ENCODE data around the gene HASPIN.

Gene HASPIN

DNA sequence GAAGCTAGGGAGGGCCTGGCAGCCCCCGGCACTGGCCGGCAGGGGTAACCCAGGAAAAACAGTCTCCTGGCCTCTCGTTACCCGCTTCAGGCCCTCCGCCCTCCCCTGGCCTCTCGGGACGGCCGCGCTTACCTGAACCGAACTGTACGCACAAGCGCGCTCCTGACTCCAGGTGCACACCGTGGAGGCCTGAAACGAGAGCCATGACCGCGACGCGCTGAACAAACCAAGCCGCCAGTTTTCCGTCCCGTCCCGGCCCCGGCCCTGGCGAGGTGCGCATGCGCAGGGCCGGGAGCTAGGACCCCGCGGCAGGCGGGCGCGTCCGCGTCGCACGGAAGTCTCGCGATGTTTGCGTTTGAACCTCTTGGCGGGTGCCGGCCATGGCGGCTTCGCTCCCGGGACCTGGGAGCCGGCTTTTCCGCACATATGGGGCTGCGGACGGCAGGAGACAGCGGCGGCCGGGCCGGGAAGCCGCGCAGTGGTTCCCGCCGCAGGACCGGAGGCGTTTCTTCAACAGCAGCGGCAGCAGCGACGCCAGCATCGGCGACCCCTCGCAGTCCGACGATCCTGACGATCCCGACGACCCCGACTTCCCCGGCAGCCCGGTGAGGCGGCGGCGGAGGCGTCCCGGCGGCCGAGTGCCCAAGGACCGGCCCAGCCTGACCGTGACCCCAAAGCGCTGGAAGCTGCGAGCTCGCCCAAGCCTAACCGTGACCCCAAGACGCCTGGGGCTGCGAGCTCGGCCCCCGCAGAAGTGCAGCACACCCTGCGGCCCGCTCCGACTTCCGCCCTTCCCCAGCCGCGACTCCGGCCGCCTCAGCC lies at the start of gene HASPIN:
Gene HASPIN (plus strand): TSS at position 348 of the 822 bp plus-strand sequence. CDS start 33 bp downstream, at position 381.
- peak; percentile 87 for DNase-seq (ENCODE audit: low read depth)

DNA sequence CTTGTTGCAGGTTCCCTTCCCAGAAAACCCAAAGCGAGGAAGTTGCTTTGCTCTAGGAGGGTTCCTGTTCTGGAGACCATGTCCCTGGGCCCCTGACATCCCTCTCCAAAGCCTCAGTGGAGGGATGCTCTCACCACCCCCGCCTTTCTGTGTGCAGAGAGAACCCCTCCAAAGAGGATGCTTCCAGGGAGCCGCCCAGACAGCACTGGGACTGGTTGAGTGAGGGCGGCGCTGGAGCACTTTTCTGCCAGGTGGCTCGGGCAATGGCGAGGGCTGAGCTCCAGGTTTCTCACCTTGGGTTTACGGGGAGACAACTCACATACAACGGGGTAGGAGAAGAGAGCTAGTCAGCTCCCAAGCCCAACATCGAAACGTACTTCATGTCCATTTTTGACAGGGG lies 47.8 kb upstream of the HASPIN start:
- DNase-seq (ENCODE audit: low read depth) = no peak

DNA sequence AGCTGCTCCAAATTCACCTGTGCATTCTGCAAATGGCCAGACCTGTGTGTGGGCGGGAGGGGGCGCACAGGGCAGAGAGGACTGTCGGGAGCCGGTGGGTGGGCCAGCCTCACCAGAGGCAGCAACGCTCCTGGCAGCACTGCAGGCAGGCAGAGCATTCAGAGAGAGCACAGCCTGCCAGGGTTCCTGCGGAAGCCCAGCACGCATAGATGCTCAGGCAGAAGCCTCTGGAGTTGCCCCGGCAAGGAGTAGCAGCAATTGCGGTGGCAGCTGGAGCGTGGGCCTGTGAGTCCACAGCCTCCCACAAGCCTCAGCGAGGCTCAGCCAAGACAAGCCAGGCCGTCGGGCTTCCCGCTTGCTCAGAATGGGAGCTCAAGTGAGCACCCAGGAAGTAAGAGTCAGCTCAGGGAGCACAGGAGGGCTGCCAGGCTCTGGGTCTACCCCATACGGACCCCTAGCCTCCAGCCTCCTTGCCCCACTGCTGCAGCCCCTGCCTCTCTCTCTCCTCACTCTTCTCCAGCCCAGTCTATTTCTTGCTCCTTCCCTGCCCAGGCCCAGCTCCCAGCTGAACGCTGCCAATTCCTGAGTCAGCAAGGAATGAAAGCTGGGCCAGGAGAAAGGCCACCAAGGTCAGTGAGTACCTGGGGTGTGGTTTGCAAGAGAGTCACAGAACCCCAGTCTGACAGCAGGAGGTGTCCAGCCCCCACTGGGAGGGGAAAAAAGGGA lies 45.4 kb upstream of the HASPIN start:
- no peak for DNase-seq (ENCODE audit: low read depth)

DNA sequence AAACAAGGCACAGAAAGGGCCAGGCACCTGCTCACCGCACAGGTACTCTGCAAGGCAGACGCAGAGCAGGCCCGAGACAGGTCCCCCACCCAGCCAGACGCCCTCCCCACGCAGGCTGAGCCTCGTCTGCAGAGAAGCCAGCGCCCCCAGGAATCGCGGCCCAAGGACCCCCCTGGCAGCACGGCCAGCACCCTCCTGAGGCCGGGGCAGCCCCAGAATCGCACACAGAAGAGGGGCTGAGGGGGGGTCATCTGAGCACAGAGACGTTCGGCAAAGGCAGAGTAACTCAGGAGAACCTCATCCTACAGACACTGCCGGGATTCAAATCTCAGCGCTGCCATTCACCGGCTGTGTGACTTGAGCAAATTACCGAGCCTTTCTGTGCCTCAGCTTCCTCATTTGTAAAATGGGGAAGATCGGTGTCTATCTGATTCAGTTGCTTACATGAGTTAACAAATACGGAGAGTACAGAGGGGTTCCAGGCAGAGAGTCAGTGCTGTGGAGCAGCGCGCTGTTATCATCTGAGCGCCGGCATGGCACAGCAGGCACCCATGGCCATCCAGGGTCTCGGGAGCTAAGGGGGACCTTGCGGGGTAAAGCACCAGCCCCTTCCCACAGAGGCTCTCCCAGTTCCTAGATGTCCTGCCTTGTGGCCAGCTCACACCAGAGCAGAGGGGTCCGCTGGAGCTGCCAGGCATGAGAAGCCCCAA lies 44.7 kb upstream of the HASPIN start:
- DNase-seq (ENCODE audit: low read depth) = no peak

DNA sequence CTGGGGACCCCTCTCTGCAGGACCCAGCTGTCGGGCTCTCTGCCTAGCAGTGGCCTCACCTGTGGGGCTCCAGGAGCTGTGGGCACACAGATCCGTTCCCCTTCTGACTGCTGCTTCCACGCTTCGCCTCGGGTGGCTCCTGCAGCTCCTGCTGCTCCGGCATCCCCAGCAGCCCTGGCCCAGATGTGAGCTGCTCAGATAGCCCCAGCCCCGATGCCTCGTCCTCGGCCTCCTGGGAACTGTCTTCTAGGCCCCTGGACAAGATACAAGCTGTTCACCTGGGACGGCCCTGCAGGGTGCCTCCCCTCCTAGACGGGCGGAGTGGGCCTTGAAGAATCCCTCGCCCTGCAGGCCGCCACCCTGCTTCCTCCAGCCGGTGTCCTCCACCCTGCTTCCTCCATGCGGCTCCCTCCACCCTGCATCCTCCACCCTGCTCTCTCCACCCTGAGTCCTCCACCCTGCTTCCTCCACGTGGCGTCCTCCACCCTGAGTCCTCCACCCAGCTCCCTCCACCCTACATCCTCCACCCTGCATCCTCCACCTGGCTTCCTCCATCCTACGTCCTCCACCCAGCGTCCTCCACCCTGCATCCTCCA lies 44.1 kb upstream of the HASPIN start:
- DNase-seq (ENCODE audit: low read depth) = no peak

- no peak for DNase-seq (ENCODE audit: low read depth)
These were observed 42.6 kb upstream of the HASPIN start for GRCh38 chr17:3681057-3681456.

DNA sequence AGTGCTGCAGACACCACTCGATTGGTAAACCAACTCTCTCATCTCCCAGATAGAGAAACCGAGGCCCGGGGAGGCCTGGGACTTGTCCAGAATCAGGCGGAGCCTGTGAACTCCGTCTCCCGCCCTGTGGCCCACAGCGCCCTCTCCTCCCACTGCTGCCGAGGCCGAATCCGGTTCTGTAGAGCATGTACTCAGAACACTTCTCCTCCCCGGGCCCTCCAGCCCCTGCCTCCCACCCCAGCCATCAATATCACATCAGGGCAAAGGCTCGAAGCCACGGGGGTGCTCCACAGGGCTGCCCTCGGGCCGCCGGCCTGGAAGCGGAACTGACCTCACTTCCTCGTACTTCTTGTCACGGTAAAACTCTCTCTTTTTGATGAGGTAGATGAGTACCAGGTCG lies 42.1 kb upstream of the HASPIN start:
- no peak for DNase-seq (ENCODE audit: low read depth)

DNA sequence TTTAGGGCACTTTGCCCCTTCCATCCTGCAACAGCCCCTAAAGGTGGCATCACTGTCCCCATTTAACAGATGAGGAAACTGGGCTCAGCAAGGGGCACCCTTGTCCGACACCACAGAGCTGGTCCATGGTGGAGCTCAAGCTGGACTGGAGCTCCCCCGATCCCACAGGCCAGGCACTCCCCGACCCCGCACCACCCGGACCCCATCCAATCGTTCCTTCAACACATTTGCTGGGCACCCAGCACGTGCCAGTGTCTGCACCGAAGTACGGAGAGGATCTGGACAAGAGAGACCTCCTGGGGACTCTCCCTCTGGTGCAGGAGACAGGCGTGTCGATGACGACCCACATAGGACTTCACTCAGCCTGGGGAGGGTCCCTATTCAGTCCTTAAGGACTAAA lies 41.7 kb upstream of the HASPIN start:
- DNase-seq (ENCODE audit: low read depth) = no peak

DNA sequence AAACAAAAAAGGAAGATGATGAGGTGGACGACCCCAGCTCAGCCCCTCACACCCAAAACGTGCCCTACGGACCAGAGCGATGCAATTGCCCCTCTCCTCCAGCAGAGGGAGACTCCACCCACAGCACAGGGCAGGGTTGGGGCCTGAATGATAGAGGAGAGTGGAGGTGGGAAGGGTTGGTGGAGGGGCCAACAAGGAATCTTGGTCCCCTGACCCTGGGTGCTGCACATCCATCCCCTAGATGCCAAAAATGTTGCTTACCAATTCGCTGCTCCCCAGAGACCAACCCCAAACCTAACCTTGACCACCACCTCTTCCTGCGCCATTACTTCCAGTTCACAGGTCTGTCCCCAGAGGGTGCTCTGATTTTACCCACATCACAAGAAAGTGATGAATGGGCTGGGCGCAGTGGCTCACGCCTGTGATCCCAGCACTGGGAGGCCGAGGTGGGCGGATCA lies 40.6 kb upstream of the HASPIN start:
- peak; percentile 49 for DNase-seq (ENCODE audit: low read depth)

DNA sequence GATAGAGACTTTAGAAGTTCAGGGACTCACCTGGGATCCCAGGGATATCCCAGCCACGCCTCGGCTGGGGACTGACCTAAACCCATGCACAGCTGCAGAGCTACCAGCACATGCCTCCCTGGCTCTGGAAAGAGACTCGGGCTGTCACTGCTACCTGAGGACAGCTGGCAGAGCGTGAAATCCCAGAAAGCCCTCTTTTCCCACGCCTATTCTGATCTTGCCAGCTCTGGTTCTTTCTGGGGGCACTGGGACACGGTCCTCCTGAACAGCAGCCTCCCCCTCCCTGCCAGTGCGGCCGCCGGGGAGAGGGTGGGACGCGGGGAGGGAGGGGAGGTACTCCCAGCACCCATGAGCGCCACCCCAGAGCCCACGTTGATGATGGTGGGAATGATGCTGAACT lies 38.5 kb upstream of the HASPIN start:
- DNase-seq (ENCODE audit: low read depth) = no peak

- no peak for DNase-seq (ENCODE audit: low read depth)
These were observed 35.6 kb upstream of the HASPIN start for GRCh38 chr17:3688027-3688553.

- no peak for DNase-seq (ENCODE audit: low read depth)
These were observed 34.8 kb upstream of the HASPIN start for GRCh38 chr17:3688852-3689261.

DNA sequence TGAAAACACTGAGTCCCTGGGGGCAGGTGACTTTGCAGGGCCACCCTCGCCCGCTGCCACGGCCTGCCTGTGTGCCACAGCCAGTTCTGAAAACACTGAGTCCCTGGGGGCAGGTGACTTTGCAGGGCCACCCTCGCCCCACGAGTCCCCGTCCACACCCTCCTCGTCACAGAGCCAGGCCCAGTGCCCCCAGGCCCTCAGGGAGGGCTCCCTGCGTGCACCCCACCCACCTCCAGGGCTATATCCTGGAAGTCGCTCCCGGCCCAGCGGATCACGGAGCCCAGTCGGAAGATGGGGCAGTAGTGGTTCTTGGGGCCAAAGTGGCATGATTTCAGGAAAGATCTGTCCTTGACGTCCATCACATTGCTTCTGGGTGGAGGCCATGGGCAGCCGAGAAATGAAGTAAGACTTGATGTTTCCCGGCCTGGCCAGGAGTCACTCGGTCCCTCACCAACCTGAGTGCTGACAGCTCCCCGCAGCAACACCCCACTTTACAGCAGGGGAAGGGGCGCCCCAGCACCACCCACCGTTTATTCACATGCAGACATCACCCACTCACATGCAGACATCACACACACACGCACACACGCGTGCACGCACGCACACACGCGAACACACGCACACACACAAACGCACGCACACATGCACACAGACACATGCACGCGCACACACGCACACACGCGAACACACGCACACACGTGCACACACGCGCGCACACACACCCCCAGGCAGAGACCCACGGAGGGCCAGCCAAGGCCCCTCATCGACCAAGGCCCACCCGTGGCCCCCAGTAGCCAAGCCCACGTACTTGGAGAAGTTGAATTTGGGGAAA lies 34.2 kb upstream of the HASPIN start:
- no peak for DNase-seq (ENCODE audit: low read depth)

- DNase-seq (ENCODE audit: low read depth) = no peak
These were observed 33.5 kb upstream of the HASPIN start for GRCh38 chr17:3690094-3690715.

- no peak for DNase-seq (ENCODE audit: low read depth)
These were observed 32.1 kb upstream of the HASPIN start for GRCh38 chr17:3691617-3692067.

- DNase-seq (ENCODE audit: low read depth) = no peak
These were observed 31.4 kb upstream of the HASPIN start for GRCh38 chr17:3692346-3692745.

DNA sequence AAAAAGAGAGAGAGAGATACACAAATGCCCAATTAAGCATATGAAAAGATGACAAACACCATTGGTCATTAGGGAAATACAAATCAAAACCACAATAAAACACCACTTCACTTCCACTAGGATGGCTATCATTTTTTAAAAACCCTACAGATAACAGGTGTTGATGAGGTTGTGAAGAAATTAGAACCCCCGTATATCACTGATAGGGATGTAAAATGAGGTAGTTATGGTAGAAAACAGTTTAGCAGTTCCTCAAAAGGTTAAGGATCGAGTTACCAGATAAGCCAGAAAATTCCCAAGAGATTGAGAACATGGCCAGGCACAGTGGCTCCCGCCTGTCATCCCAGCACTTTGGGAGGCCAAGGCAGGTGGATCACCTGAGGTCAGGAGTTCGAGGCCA lies 30.6 kb upstream of the HASPIN start:
- no peak for DNase-seq (ENCODE audit: low read depth)

- no peak for DNase-seq (ENCODE audit: low read depth)
These were observed 29.9 kb upstream of the HASPIN start for GRCh38 chr17:3693829-3694231.

DNA sequence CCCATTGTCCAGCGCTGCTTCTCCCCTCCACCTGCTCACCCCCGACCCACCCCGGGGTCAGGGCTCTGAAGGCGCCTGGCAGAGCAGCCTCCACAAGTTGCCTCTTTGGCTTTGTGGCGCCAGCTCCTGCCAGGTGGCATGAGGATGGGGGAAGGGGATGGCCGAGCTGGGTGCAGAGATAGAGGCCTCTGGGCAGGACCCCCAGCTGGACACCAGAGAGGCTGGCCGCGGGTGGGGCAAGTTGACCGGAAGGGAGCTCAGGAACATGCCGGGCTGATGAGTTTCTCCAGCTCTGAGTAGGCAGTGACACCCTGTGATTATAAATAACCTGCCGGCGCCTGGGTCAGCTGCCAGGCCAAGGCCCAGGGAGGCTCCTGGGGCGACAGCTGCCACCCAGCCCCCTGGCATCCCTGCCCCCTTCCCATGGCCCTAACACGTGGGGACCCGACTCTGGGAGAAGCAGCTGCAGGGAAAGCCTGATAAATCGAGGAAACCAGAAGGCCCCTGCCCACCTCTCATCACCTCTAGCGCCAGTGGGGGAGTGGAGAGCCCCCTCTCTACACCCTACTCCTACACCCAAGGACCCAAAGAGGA lies 28.5 kb upstream of the HASPIN start:
- DNase-seq (ENCODE audit: low read depth) = no peak

GRCh38 chr17:3695723-3696411 lies 27.8 kb upstream of the HASPIN start, which contains the start of gene P2RX5:
TSS of gene P2RX5 (minus strand) at chr17:3696155. CDS start at chr17:3696005, 150 bp downstream.
- no peak for DNase-seq (ENCODE audit: low read depth)

All from activated T-cell treated with anti-CD3 and anti-CD28 coated beads for 24 hours (primary cell).